Measurements from ENCODE around the gene HOGA1.

The HOGA1 gene

DNA sequence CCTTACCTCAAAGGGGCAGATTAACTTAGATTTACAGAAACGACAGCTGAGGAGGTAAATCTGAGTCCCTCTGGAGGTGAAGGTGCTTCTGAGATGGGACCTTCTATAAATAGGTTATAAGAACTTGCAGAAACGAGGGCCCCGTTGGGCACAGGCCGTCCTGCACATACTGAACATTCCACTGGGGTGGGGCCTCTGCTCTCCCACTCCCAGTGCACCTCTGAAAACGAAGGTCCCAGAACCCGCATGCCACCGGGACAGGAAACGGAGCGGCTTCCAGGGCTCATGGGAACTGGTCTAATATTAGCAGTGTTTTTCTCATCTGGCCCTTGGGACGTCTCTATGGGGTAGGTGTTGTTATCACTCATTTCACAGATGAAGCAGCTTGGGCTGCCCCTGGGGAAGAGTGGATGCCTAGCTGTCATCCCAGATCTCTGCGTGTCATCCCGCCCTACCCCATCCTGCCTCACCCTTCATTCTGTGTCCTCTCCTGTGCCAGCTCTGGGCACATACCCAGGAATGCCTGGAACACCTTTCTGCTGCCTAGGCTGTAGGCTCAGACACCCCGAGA, 24.9 kb downstream of the HOGA1 start:
- no peak for DNase-seq (ENCODE audit: insufficient read length, low spot score)
- no peak for FAIRE-seq
- TF ChIP-seq SPI1 (IDR thresholded peaks at IDR 0.05; ENCODE audit: low read depth, low read length) (no peak), PAX5 (IDR thresholded peaks at IDR 0.05; ENCODE audit: insufficient read depth, low read length, severe bottlenecking) (no peak), POLR2A (IDR thresholded peaks at IDR 0.05; ENCODE audit: low read depth, low read length) (no peak), TAF1 (IDR thresholded peaks at IDR 0.05; ENCODE audit: low read depth, low read length) (no peak), POU2F2 (IDR thresholded peaks at IDR 0.05; ENCODE audit: low read depth, low read length) (no peak), POLR2AphosphoS5 (IDR thresholded peaks at IDR 0.05; ENCODE audit: low read depth, low read length) (no peak)

- FAIRE-seq, result no peak
- TF ChIP-seq POLR2AphosphoS5 (IDR thresholded peaks at IDR 0.05; ENCODE audit: low read depth, low read length) (no peak), TAF1 (IDR thresholded peaks at IDR 0.05; ENCODE audit: low read depth, low read length) (no peak), SPI1 (IDR thresholded peaks at IDR 0.05; ENCODE audit: low read depth, low read length) (no peak), POU2F2 (IDR thresholded peaks at IDR 0.05; ENCODE audit: low read depth, low read length) (no peak), PAX5 (IDR thresholded peaks at IDR 0.05; ENCODE audit: insufficient read depth, low read length, severe bottlenecking) (no peak), POLR2A (IDR thresholded peaks at IDR 0.05; ENCODE audit: low read depth, low read length) (no peak)
Measured at GRCh38 chr10:97611473-97611872, 27.3 kb downstream of the HOGA1 start.

GRCh38 chr10:97612386-97612785, 28.2 kb downstream of the HOGA1 start:
- FAIRE-seq (no peak), DNase-seq (ENCODE audit: insufficient read length, low spot score) (no peak)
- no peak for TF ChIP-seq PAX5 (IDR thresholded peaks at IDR 0.05; ENCODE audit: insufficient read depth, low read length, severe bottlenecking)
- no peak for TF ChIP-seq TAF1 (IDR thresholded peaks at IDR 0.05; ENCODE audit: low read depth, low read length)
- TF ChIP-seq SPI1 (IDR thresholded peaks at IDR 0.05; ENCODE audit: low read depth, low read length), result no peak
- TF ChIP-seq POU2F2 (IDR thresholded peaks at IDR 0.05; ENCODE audit: low read depth, low read length), result no peak
- no peak for TF ChIP-seq POLR2A (IDR thresholded peaks at IDR 0.05; ENCODE audit: low read depth, low read length)
- TF ChIP-seq POLR2AphosphoS5 (IDR thresholded peaks at IDR 0.05; ENCODE audit: low read depth, low read length), result no peak

More at GRCh38 chr10:97611473-97611872, 27.3 kb downstream of the HOGA1 start:
- DNase-seq (ENCODE audit: insufficient read length, low spot score), result no peak

DNA sequence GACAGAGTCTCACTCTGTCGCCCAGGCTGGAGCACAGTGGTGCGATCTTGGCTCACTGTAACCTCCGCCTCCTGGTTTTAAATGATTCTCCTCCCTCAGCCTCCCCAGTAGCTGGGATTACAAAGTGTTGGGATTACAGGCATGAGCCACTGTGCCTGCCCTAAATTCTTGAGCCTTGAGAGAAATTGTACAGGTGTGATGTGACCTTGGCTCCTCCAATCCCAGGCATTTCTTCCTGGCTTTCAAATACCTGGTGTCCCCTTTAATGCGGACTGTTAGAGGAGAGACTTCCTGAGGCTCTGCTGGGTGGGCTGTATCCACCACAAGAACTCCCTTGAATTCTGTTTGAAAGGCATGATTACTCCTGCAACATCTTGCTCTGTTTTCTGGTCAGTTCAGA, 34.1 kb downstream of the HOGA1 start:
- FAIRE-seq (no peak), DNase-seq (ENCODE audit: insufficient read length, low spot score) (no peak)
- no peak for TF ChIP-seq TAF1 (IDR thresholded peaks at IDR 0.05; ENCODE audit: low read depth, low read length)

- DNase-seq (ENCODE audit: insufficient read length, low spot score), result no peak
- TF ChIP-seq TAF1 (IDR thresholded peaks at IDR 0.05; ENCODE audit: low read depth, low read length) (no peak), POU2F2 (IDR thresholded peaks at IDR 0.05; ENCODE audit: low read depth, low read length) (no peak), POLR2A (IDR thresholded peaks at IDR 0.05; ENCODE audit: low read depth, low read length) (no peak), SPI1 (IDR thresholded peaks at IDR 0.05; ENCODE audit: low read depth, low read length) (no peak), POLR2AphosphoS5 (IDR thresholded peaks at IDR 0.05; ENCODE audit: low read depth, low read length) (no peak), PAX5 (IDR thresholded peaks at IDR 0.05; ENCODE audit: insufficient read depth, low read length, severe bottlenecking) (no peak)
- FAIRE-seq, result no peak
Measured at GRCh38 chr10:97618733-97619132, 34.5 kb downstream of the HOGA1 start.

DNA sequence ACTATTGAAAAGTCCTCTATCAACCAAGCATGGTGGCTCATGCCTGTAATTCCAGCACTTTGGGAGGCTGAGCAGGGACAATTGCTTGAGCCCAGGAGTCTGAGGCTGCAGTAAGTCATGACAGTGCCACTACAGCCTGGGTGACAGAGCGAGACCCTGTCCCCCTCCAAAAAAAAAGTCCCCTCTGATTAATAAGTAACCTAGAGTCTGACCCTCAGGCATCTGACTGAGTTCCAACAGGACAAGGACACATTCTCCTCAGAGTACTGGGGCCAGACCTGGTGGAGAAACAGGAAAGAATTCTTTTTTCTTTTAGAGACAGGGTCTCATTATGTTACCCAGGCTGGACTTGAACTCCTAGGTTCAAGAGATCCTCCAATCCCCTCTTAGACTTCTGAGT, 39.1 kb downstream of the HOGA1 start:
- DNase-seq (ENCODE audit: insufficient read length, low spot score), result no peak
- TF ChIP-seq SPI1 (IDR thresholded peaks at IDR 0.05; ENCODE audit: low read depth, low read length) (no peak), PAX5 (IDR thresholded peaks at IDR 0.05; ENCODE audit: insufficient read depth, low read length, severe bottlenecking) (no peak), TAF1 (IDR thresholded peaks at IDR 0.05; ENCODE audit: low read depth, low read length) (no peak), POLR2AphosphoS5 (IDR thresholded peaks at IDR 0.05; ENCODE audit: low read depth, low read length) (no peak), POU2F2 (IDR thresholded peaks at IDR 0.05; ENCODE audit: low read depth, low read length) (no peak), POLR2A (IDR thresholded peaks at IDR 0.05; ENCODE audit: low read depth, low read length) (no peak)
- no peak for FAIRE-seq

DNA sequence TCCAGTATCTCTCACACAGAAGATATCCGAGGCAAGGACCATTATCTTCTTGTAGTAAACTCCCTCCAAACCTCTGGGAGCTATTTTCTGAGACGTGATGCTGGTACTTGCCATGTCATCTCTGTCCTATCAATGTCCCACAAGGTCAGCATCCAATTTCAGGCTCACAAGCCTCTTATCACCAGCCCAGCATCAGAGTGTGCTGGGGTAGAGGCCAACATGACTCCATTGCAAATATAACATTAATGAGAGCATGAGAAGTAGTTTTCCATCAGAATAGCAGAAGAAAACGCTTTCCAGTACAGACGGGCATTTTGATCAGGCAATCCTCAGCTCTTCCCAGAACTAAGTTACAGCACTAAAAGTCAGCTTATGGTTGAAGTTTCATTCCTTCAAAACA, 43.5 kb downstream of the HOGA1 start:
- no peak for TF ChIP-seq SPI1 (IDR thresholded peaks at IDR 0.05; ENCODE audit: low read depth, low read length)
- TF ChIP-seq PAX5 (IDR thresholded peaks at IDR 0.05; ENCODE audit: insufficient read depth, low read length, severe bottlenecking), result no peak
- TF ChIP-seq TAF1 (IDR thresholded peaks at IDR 0.05; ENCODE audit: low read depth, low read length), result no peak
- FAIRE-seq (no peak), DNase-seq (ENCODE audit: insufficient read length, low spot score) (no peak)

DNA sequence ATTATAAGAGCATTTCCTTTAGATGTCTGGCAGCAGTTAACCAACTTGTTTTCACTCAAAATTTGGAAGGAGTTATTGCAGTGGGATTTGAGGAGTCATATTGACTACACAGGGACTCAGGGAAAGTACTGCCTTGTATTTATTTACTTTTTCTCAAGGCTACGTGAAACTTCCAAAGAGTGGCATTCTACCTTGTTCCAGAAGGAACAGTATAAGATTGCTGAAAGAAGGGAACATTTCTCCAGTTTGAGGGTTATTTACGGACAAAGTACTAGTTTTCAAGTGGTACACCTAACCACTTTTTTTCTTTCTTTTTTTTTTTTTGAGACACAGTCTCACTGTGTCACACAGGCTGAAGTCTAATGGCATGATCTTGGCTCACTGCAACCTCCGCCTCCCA, 44.0 kb downstream of the HOGA1 start:
- TF ChIP-seq POLR2A (IDR thresholded peaks at IDR 0.05; ENCODE audit: low read depth, low read length) (no peak), TAF1 (IDR thresholded peaks at IDR 0.05; ENCODE audit: low read depth, low read length) (no peak), POU2F2 (IDR thresholded peaks at IDR 0.05; ENCODE audit: low read depth, low read length) (no peak), POLR2AphosphoS5 (IDR thresholded peaks at IDR 0.05; ENCODE audit: low read depth, low read length) (no peak), PAX5 (IDR thresholded peaks at IDR 0.05; ENCODE audit: insufficient read depth, low read length, severe bottlenecking) (no peak), SPI1 (IDR thresholded peaks at IDR 0.05; ENCODE audit: low read depth, low read length) (no peak)
- DNase-seq (ENCODE audit: insufficient read length, low spot score) (no peak), FAIRE-seq (no peak)

GRCh38 chr10:97629289-97629688, 45.1 kb downstream of the HOGA1 start:
- TF ChIP-seq POLR2A (IDR thresholded peaks at IDR 0.05; ENCODE audit: low read depth, low read length) (no peak), TAF1 (IDR thresholded peaks at IDR 0.05; ENCODE audit: low read depth, low read length) (no peak), POU2F2 (IDR thresholded peaks at IDR 0.05; ENCODE audit: low read depth, low read length) (no peak), POLR2AphosphoS5 (IDR thresholded peaks at IDR 0.05; ENCODE audit: low read depth, low read length) (no peak), PAX5 (IDR thresholded peaks at IDR 0.05; ENCODE audit: insufficient read depth, low read length, severe bottlenecking) (no peak), SPI1 (IDR thresholded peaks at IDR 0.05; ENCODE audit: low read depth, low read length) (no peak)
- FAIRE-seq, result no peak
- no peak for DNase-seq (ENCODE audit: insufficient read length, low spot score)

- DNase-seq (ENCODE audit: insufficient read length, low spot score) (no peak), FAIRE-seq (no peak)
- TF ChIP-seq POLR2A (IDR thresholded peaks at IDR 0.05; ENCODE audit: low read depth, low read length), result no peak
- TF ChIP-seq PAX5 (IDR thresholded peaks at IDR 0.05; ENCODE audit: insufficient read depth, low read length, severe bottlenecking), result no peak
- TF ChIP-seq SPI1 (IDR thresholded peaks at IDR 0.05; ENCODE audit: low read depth, low read length), result no peak
- TF ChIP-seq POLR2AphosphoS5 (IDR thresholded peaks at IDR 0.05; ENCODE audit: low read depth, low read length), result no peak
- no peak for TF ChIP-seq POU2F2 (IDR thresholded peaks at IDR 0.05; ENCODE audit: low read depth, low read length)
- no peak for TF ChIP-seq TAF1 (IDR thresholded peaks at IDR 0.05; ENCODE audit: low read depth, low read length)
Measured at GRCh38 chr10:97631098-97631497, 46.9 kb downstream of the HOGA1 start.

All from GM12891 (cell line).